Suprapubic skin (tissue), 4 donors: ENCODE data around the gene GRIN1. TPM values are rescaled to one million over a fixed set of nuclear protein-coding genes. Genes with fewer than 3 reads are reported as not detected.
"Not testable (repeated sequence)": the region's sequence is repeated elsewhere in the genome, so short reads cannot be mapped to it uniquely, and the experiment has no call there.

ENCODE experiments used
- DNase-seq, 2 donors: peaks; one replicate each; pipeline ENCODE4 v3.0.0-alpha.2; 2019; ENCODE audit warnings: low spot score in 2 of 2
- H3K27ac ChIP-seq: fragments of 200-600 bp; sonication (generic); one replicate; pipeline ENCODE4 v1.5.1; 2019
- H3K27me3 ChIP-seq: fragments of 200-600 bp; sonication (generic); one replicate; pipeline ENCODE4 v1.5.1; 2019
- H3K36me3 ChIP-seq: fragments of 200-600 bp; sonication (generic); one replicate; pipeline ENCODE4 v1.5.1; 2019
- H3K4me1 ChIP-seq: fragments of 200-600 bp; sonication (generic); one replicate; pipeline ENCODE4 v1.5.1; 2019
- H3K4me3 ChIP-seq: fragments of 200-600 bp; sonication (generic); one replicate; pipeline ENCODE4 v1.5.1; 2019; ENCODE audit warnings: mild to moderate bottlenecking
- H3K9me3 ChIP-seq: fragments of 200-600 bp; sonication (generic); one replicate; pipeline ENCODE4 v1.5.1; 2019
- EP300 ChIP-seq: sonication (generic); formaldehyde crosslinking; IDR thresholded peaks from one replicate; pipeline ENCODE4 v1.6.1; 2017; ENCODE audit warnings: antibody characterized with exemption
- POLR2A ChIP-seq, 2 donors: fragments of 450-650 bp; IDR thresholded peaks; one replicate each; pipeline ENCODE4 v1.6.1; 2017; ENCODE audit warnings: antibody characterized with exemption in 2 of 2, mild to moderate bottlenecking in 2 of 2, moderate library complexity in 2 of 2
- POLR2AphosphoS5 ChIP-seq, 3 donors: sonication (generic); formaldehyde crosslinking; IDR thresholded peaks; one replicate each; pipeline ENCODE4 v1.6.1; 2017; ENCODE audit warnings: antibody characterized with exemption in 3 of 3
- whole genome bisulfite sequencing: methylation state at CpG from one replicate; pipeline ENCODE4 v1.1.5; 2018; 5-methylcytosine and 5-hydroxymethylcytosine counted together
- total RNA-seq, 4 donors: library from RNA; depleted of rRNA; stranded (reverse); fragments of >200 nt; gene quantifications; one replicate each; pipeline ENCODE4 v1.1.0, GENCODE V29; 2016
- TF ChIP-seq, protein P1 (sequence below), 2 donors: fragments of 200-600 bp in 1 of 2; fragments of 450-650 bp in 1 of 2; sonication (generic) in 1 of 2; IDR thresholded peaks; one replicate each; pipeline ENCODE4 v1.5.1; 2016 to 2019; ENCODE audit warnings: antibody characterized with exemption in 2 of 2, mild to moderate bottlenecking in 1 of 2, moderate library complexity in 1 of 2

The GRIN1 gene
- total RNA-seq, 4 donors from 2014 or later: 0.16 to 0.25 (median 0.16) TPM; not detected in 1

DNA sequence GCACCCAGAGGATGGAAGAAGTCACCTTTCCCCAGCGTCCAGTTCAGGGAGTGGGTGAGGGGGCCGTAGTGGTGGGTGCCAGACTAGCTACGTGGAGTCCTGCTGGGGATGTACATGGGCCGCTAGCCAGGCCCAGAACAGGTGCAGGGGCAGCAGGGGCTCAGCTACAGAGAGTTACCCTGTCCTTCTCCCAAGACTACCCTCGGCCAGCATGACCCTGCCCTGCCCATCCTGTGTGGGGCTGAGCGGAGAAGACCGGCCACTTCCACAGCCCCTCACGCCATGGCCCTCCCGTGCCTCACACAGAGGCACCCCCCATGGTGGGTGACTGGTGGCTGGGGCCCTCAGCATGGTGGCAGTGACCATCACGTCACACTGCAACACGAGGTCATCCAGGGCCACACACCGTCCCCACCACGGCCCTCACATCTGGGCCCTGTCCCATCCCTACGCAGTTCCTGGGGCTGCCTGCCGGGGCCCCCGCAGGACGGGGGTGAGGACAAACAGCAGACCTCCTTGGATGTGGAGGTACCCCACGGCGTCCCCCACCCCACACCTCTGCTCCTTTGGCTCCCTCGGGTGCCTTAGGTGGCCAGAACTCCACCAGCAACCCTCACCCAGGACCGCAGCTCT, 23.4 kb upstream of the GRIN1 start:
- WGBS: 83% methylated on average over 2 of the region's 21 CpGs
- peak in 1 of 2 donors; percentile 63 for DNase-seq

DNA sequence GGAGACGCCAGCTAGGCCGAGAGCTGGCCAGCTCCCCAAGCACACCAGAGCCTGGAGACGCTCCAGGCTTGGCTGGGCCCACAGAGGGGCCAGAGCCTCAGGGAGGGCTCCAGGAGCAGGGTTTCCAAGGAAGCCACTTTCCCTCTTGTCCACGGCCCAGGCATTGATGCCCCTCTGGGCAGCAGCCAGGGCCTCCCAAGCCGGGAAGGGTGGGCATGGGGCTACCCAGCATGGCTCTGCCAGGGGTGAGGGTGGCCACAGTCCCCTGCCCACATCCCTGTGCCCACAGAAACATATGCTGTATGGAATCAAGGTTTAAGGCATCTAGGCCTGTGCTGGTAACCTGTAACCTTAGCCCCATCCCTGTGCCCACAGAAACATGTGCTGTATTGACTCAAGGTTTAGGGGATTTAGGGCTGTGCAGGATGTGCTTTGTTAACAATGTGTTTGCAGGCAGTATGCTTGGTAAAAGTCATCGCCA, 22.9 kb upstream of the GRIN1 start:
- WGBS: no CpG with 5 or more reads among the region's 6 CpGs
- Histone ChIP-seq H3K9me3 (no peaks in the 10 kb centered on the region), H3K36me3 (peaks cover 20% of the 10 kb centered on the region), H3K27me3 (peaks cover 3% of the 10 kb centered on the region), H3K4me1 (peaks cover 22% of the 10 kb centered on the region), H3K27ac (no peak overlapping the region), H3K4me3 (no peak overlapping the region)
- no peak for TF ChIP-seq POLR2A (IDR thresholded peaks at IDR 0.05)
- TF ChIP-seq, protein P1, sequence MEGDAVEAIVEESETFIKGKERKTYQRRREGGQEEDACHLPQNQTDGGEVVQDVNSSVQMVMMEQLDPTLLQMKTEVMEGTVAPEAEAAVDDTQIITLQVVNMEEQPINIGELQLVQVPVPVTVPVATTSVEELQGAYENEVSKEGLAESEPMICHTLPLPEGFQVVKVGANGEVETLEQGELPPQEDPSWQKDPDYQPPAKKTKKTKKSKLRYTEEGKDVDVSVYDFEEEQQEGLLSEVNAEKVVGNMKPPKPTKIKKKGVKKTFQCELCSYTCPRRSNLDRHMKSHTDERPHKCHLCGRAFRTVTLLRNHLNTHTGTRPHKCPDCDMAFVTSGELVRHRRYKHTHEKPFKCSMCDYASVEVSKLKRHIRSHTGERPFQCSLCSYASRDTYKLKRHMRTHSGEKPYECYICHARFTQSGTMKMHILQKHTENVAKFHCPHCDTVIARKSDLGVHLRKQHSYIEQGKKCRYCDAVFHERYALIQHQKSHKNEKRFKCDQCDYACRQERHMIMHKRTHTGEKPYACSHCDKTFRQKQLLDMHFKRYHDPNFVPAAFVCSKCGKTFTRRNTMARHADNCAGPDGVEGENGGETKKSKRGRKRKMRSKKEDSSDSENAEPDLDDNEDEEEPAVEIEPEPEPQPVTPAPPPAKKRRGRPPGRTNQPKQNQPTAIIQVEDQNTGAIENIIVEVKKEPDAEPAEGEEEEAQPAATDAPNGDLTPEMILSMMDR (IDR thresholded peaks at IDR 0.05): no peak
- no peak for TF ChIP-seq POLR2AphosphoS5 (IDR thresholded peaks at IDR 0.05)
- TF ChIP-seq EP300: no peak
- DNase-seq: no peak

More for the DNA sequence above, 23.4 kb upstream of the GRIN1 start:
- Histone ChIP-seq H3K4me3 (no peak overlapping the region), H3K36me3 (peaks cover 25% of the 10 kb centered on the region), H3K27ac (no peak overlapping the region), H3K27me3 (peaks cover 3% of the 10 kb centered on the region), H3K9me3 (no peaks in the 10 kb centered on the region), H3K4me1 (peaks cover 22% of the 10 kb centered on the region)
- TF ChIP-seq EP300 (no peak), POLR2AphosphoS5 (IDR thresholded peaks at IDR 0.05) (no peak)
- TF ChIP-seq, protein P1 (IDR thresholded peaks at IDR 0.05): no peak

DNA sequence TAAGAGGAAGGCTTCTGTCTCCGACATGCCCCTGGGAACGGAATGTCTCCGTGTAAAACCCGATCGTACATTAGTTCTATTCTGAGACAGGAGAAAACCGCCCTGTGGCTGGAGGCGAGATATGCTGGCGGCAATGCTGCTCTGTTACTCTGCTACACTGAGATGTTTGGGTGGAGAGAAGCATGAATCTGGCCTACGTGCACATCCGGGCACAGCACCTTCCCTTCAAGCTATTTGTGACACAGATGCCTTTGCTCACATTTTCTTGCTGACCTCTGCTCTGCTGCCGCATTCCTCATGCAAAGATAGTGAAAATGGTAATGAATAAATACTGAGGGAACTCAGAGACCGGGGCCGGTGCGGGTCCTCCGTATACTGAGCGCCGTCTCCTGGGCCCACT, 22.2 kb upstream of the GRIN1 start:
- H3K9me3 ChIP-seq: no peaks in the 10 kb centered on the region
- peaks cover 3% of the 10 kb centered on the region for H3K27me3 ChIP-seq
- DNase-seq: no peak
- TF ChIP-seq EP300 (no peak), POLR2AphosphoS5 (IDR thresholded peaks at IDR 0.05) (no peak), POLR2A (IDR thresholded peaks at IDR 0.05) (no peak)
- TF ChIP-seq, protein P1 (IDR thresholded peaks at IDR 0.05): no peak
- H3K36me3 ChIP-seq: peaks cover 13% of the 10 kb centered on the region
- H3K4me1 ChIP-seq: peaks cover 23% of the 10 kb centered on the region
- H3K27ac ChIP-seq: no peak overlapping the region
- 70% methylated on average over 17 of the region's 17 CpGs for WGBS
- H3K4me3 ChIP-seq: no peak overlapping the region

DNA sequence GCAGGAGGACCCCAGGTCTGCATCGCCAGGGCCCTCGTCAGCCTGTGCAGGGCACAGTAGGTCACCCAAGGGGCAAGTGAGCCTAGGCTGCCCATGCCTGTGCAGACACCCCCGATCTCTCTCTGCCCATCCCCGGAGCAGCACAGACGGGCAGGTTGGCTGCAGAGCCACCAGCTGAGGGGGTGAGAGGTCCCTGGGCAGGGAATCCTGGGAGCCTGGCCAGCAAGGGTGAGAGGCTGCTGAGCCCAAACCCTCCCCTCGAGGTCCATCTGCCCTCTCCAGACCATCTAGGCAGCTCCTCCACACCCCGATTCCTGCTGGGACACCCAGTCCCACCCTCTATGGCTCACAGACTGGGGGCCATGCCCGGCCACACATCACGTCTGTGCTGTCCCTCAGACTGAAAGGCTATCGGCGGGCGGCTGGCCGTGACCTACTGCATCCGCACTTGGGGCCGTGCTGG, 21.7 kb upstream of the GRIN1 start:
- 90% methylated on average over 13 of the region's 15 CpGs for WGBS
- Histone ChIP-seq H3K27me3 (peaks cover 3% of the 10 kb centered on the region), H3K9me3 (no peaks in the 10 kb centered on the region), H3K27ac (no peak overlapping the region), H3K36me3 (peaks cover 7% of the 10 kb centered on the region), H3K4me3 (no peak overlapping the region), H3K4me1 (peaks cover 24% of the 10 kb centered on the region)
- DNase-seq: peak in 1 of 2 donors; percentile 62
- no peak for TF ChIP-seq POLR2A (IDR thresholded peaks at IDR 0.05)
- TF ChIP-seq EP300: no peak
- TF ChIP-seq, protein P1 (IDR thresholded peaks at IDR 0.05): no peak
- TF ChIP-seq POLR2AphosphoS5 (IDR thresholded peaks at IDR 0.05): no peak

DNA sequence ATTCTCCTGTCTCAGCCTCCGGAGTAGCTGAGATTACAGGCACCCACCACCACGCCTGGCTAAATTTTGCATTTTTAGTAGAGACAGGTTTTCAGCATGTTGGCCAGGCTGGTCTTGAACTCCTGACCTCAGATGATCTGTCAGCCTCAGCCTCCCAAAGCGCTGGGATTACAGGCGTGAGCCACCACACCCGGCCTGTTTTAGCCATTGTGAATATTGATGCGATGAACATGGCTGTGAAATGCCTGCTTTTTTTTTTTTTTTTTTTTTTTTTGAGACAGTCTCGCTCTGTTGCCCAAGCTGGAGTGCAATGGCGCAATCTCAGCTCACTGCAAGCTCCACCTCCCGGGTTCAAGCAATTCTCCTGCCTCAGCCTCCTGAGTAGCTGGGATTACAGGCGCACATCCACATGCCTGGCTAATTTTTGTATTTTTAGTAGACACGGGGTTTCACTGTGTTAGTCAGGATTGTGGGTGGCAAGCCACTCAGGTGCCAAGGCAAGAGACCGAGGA, 20.8 kb upstream of the GRIN1 start:
- DNase-seq, H3K27me3 ChIP-seq, H3K36me3 ChIP-seq, H3K27ac ChIP-seq, H3K4me3 ChIP-seq, H3K9me3 ChIP-seq: not testable (repeated sequence)
- peaks cover 24% of the 10 kb centered on the region for H3K4me1 ChIP-seq
- whole genome bisulfite sequencing: 77% methylated on average over 12 of the region's 12 CpGs

DNA sequence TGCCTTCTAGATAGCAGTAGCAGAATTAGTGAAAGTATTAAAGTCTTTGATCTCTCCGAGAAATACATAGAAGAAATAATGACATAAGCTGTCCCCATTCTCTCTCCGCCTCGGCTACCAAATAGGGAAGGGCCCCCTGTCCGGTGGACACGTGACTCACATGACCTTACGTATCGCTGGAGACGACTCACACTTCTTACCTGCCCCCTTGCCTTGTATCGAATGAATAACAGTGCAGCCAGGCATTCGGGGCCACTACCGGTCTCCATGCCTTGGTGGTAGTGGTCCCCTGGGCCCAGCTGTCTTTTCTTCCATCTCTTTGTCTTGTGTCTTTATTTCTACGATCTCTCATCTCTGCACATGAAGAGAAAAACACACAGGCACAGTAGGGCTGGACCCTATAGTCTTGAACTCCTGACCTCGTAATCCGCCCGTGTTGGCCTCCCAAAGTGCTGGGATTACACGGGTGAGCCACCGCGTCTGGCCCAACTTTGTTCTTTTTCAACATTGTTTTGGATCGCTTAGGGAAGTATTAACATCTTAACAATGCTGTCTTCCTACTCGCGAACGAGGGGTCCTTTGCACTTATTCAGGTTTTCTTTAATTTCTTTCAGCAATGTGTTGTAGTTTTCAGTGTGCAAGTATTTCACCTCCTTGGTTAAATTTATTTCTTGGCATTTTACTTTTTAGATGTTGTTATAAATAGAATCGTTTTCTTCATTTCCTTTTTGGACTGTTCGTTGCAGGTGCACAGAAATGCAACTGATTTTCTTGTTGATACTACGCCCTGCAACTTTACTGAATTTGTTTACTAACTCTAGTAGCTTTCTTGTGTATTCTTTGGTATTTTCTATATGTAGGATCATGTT, 16.8 kb upstream of the GRIN1 start:
- not testable (repeated sequence) for DNase-seq, H3K4me1 ChIP-seq, H3K27me3 ChIP-seq, H3K36me3 ChIP-seq, H3K27ac ChIP-seq, H3K9me3 ChIP-seq, H3K4me3 ChIP-seq
- WGBS: 79% methylated on average over 24 of the region's 25 CpGs

DNA sequence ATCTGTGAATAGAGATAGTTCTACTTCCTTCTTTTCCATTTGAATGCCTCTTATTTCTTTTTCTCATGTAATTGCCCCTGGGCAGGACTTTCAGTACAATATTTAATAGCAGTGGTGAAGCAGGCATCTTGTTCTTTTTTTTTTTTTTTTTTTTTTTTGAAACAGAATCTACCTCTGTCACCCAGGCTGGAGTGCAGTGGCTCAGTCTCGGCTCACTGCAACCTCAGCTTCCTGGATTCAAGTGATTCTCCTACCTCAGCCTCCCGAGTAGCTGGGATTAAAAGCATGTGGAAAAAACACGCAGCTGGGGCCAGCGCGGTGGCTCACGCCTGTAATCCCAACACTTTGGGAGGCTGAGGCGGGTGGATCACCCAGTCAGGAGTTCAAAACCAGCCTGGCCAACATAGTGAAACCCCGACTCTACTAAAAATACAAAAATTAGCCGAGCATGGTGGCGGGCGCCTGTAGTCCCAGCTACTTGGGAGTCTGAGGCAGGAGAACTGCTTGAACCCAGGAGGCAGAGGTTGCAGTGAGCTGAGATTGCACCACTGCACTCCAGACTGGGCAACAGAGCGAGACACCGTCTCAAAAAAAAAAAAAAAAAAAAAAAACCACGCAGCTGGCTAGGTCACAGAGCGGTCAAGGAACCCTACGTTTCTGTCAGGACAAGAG, 16.0 kb upstream of the GRIN1 start:
- H3K9me3 ChIP-seq, H3K27me3 ChIP-seq, DNase-seq, H3K4me3 ChIP-seq, H3K36me3 ChIP-seq, H3K27ac ChIP-seq: not testable (repeated sequence)
- 93% methylated on average over 16 of the region's 16 CpGs for WGBS
- H3K4me1 ChIP-seq: peaks cover 17% of the 10 kb centered on the region
